Gastrocnemius medialis (tissue), 4 donors: ENCODE measurements around the gene TTC28. TPM values are rescaled to one million over a fixed set of nuclear protein-coding genes. Genes with fewer than 3 reads are reported as not detected.

Experiments
- ATAC-seq, 2 donors: fragments of 150-250 bp; one replicate each; pipeline ENCODE4 v1.9.1; 2016
- DNase-seq, 2 donors: peaks; one replicate each; pipeline ENCODE4 v3.0.0-alpha.2; 2019
- H3K27ac ChIP-seq, 4 donors: fragments of 200-600 bp; sonication (generic); 1 replicate in 1 of 4; 2 replicates in 3 of 4; pipeline ENCODE4 v1.5.1; 2016 to 2018; ENCODE audit warnings: mild to moderate bottlenecking in 2 of 4, moderate library complexity in 1 of 4
- H3K27me3 ChIP-seq, 3 donors: fragments of 200-600 bp; sonication (generic) in 2 of 3; 1 replicate in 1 of 3; 2 replicates in 2 of 3; pipeline versions ENCODE4 v1.5.1 to v1.6.0; 2016 to 2019; ENCODE audit warnings: mild to moderate bottlenecking in 1 of 3, moderate library complexity in 1 of 3
- H3K36me3 ChIP-seq, 2 donors: fragments of 200-600 bp; sonication (generic) in 1 of 2; one replicate each; pipeline ENCODE4 v1.5.1; 2017 to 2018
- H3K4me1 ChIP-seq, 2 donors: fragments of 200-600 bp; sonication (generic) in 1 of 2; one replicate each; pipeline ENCODE4 v1.5.1; 2016 to 2017; ENCODE audit warnings: mild to moderate bottlenecking in 2 of 2
- H3K4me3 ChIP-seq, 4 donors: fragments of 200-600 bp; sonication (generic) in 3 of 4; 1 replicate in 1 of 4; 2 replicates in 3 of 4; pipeline ENCODE4 v1.5.1; 2016 to 2019; ENCODE audit warnings: mild to moderate bottlenecking in 2 of 4
- H3K9me3 ChIP-seq, 3 donors: fragments of 200-600 bp; sonication (generic) in 2 of 3; 1 replicate in 1 of 3; 2 replicates in 2 of 3; pipeline ENCODE4 v1.5.1; 2016 to 2019
- CTCF ChIP-seq, 5 experiments: fragments of 450-650 bp in 3 of 5; fragments of 200-600 bp in 2 of 5; sonication (generic) in 2 of 5; IDR thresholded peaks in 4 of 5; conservative IDR thresholded peaks in 1 of 5; 1 replicate in 4 of 5; 2 replicates in 1 of 5; pipeline ENCODE4 v1.5.1; 2016 to 2019; ENCODE audit warnings: antibody characterized with exemption in 5 of 5, mild to moderate bottlenecking in 3 of 5, moderate library complexity in 3 of 5
- POLR2A ChIP-seq, 2 donors: fragments of 450-650 bp; IDR thresholded peaks; one replicate each; pipeline ENCODE4 v1.6.1; 2017; ENCODE audit warnings: antibody characterized with exemption in 2 of 2, mild to moderate bottlenecking in 2 of 2, moderate library complexity in 2 of 2
- in situ Hi-C, 4 donors: fragments of 200-750 bp; cut with MboI; loops; one replicate each; pipeline versions ENCODE4 v1.15.0 to v1.8.0; 2017; ENCODE audit warnings: low sequenced_read_pairs in 4 of 4
- intact Hi-C: fragments of 100-400 bp; cut with DNase I; formaldehyde crosslinking; loops from one replicate; pipeline ENCODE4 v1.15.1; 2023; ENCODE audit warnings: low total_unique reads
- total RNA-seq, 4 donors: library from RNA; depleted of rRNA; stranded (reverse); fragments of >200 nt; gene quantifications; one replicate each; pipeline versions ENCODE4 v1.1.0 to v1.2.3, GENCODE V29; 2016

Gene TTC28
- total RNA-seq, 4 donors from 2014 or later = 6.3 to 18.1 (median 8.4) TPM

- ATAC-seq (no peak), DNase-seq (no peak)
- Histone ChIP-seq H3K4me3 (no peak overlapping the region), H3K9me3 (no peaks in the 10 kb centered on the region), H3K36me3 (peaks cover 0 to 8% of the 10 kb centered on the region in 2 donors), H3K27me3 (no peaks in the 10 kb centered on the region), H3K27ac (no peak overlapping the region), H3K4me1 (no peaks in the 10 kb centered on the region)
- in situ Hi-C loops (no loop called here), intact Hi-C loops (no loop called here)
- TF ChIP-seq CTCF (IDR thresholded peaks at IDR 0.05 in 4 of 5, conservative IDR thresholded peaks at IDR 0.05 in 1 of 5) (no peak), POLR2A (IDR thresholded peaks at IDR 0.05) (no peak)
Measured at GRCh38 chr22:27978802-27979201, 700.8 kb downstream of the TTC28 start.

- DNase-seq = no peak
- Histone ChIP-seq H3K9me3 (no peaks in the 10 kb centered on the region), H3K4me3 (no peak overlapping the region), H3K36me3 (peaks cover 0 to 8% of the 10 kb centered on the region in 2 donors), H3K27ac (no peak overlapping the region), H3K4me1 (no peaks in the 10 kb centered on the region), H3K27me3 (no peaks in the 10 kb centered on the region)
- in situ Hi-C loops (no loop called here), intact Hi-C loops (no loop called here)
- TF ChIP-seq CTCF (IDR thresholded peaks at IDR 0.05 in 4 of 5, conservative IDR thresholded peaks at IDR 0.05 in 1 of 5) = no peak
- TF ChIP-seq POLR2A (IDR thresholded peaks at IDR 0.05) = no peak
- ATAC-seq = no peak
Measured at GRCh38 chr22:27978317-27978716, 701.3 kb downstream of the TTC28 start.

- ATAC-seq (no peak), DNase-seq (no peak)
- H3K27me3 ChIP-seq = no peaks in the 10 kb centered on the region
- in situ Hi-C loops = no loop called here
- H3K4me1 ChIP-seq = no peaks in the 10 kb centered on the region
- peaks cover 0 to under 1% of the 10 kb centered on the region in 2 donors for H3K36me3 ChIP-seq
- TF ChIP-seq CTCF (IDR thresholded peaks at IDR 0.05 in 4 of 5, conservative IDR thresholded peaks at IDR 0.05 in 1 of 5) = no peak
- TF ChIP-seq POLR2A (IDR thresholded peaks at IDR 0.05) = no peak
- intact Hi-C loops = no loop called here
- no peak overlapping the region for H3K27ac ChIP-seq
- H3K9me3 ChIP-seq = no peaks in the 10 kb centered on the region
- no peak overlapping the region for H3K4me3 ChIP-seq
Measured at GRCh38 chr22:27976586-27976985, 703.1 kb downstream of the TTC28 start.

GRCh38 chr22:27975381-27976013, 704.1 kb downstream of the TTC28 start:
- H3K4me3 ChIP-seq = no peak overlapping the region
- no peak for DNase-seq
- no peaks in the 10 kb centered on the region for H3K4me1 ChIP-seq
- no peak for ATAC-seq
- TF ChIP-seq POLR2A (IDR thresholded peaks at IDR 0.05) = no peak
- TF ChIP-seq CTCF (IDR thresholded peaks at IDR 0.05 in 4 of 5, conservative IDR thresholded peaks at IDR 0.05 in 1 of 5) = no peak
- H3K9me3 ChIP-seq = peaks cover 0 to 7% (median 3%) of the 10 kb centered on the region in 3 donors
- in situ Hi-C loops = no loop called here
- H3K36me3 ChIP-seq = no peaks in the 10 kb centered on the region
- no peak overlapping the region for H3K27ac ChIP-seq
- intact Hi-C loops = no loop called here
- no peaks in the 10 kb centered on the region for H3K27me3 ChIP-seq

GRCh38 chr22:27973846-27974245, 705.8 kb downstream of the TTC28 start:
- ATAC-seq (no peak), DNase-seq (no peak)
- Histone ChIP-seq H3K9me3 (peaks cover 0 to 7% (median 3%) of the 10 kb centered on the region in 3 donors), H3K27ac (no peak overlapping the region), H3K4me3 (no peak overlapping the region), H3K36me3 (no peaks in the 10 kb centered on the region), H3K4me1 (no peaks in the 10 kb centered on the region), H3K27me3 (no peaks in the 10 kb centered on the region)
- TF ChIP-seq CTCF (IDR thresholded peaks at IDR 0.05 in 4 of 5, conservative IDR thresholded peaks at IDR 0.05 in 1 of 5) (no peak), POLR2A (IDR thresholded peaks at IDR 0.05) (no peak)
- intact Hi-C loops (no loop called here), in situ Hi-C loops (no loop called here)
